CD14-positive monocyte (primary cell): ENCODE measurements around the gene PRRG4. TPM values are rescaled to one million over a fixed set of nuclear protein-coding genes. Genes with fewer than 3 reads are reported as not detected.

ENCODE experiments used
- DNase-seq, 3 donors: peaks; one replicate each; pipeline ENCODE4 v3.0.0-alpha.2; 2011 to 2022
- H2AFZ ChIP-seq: 2 replicates; pipeline ENCODE4 v1.6.0; 2012; ENCODE audit warnings: mild to moderate bottlenecking, low read depth, low read length, inconsistent platforms; ENCODE audit not compliant: insufficient read depth, poor library complexity, severe bottlenecking
- H3K27ac ChIP-seq, 2 donors: 1 replicate in 1 of 2; 2 replicates in 1 of 2; pipeline ENCODE4 v1.5.1; 2012 to 2013; ENCODE audit warnings: low read length in 2 of 2, control low read depth in 1 of 2, inconsistent platforms in 1 of 2, low read depth in 1 of 2, mild to moderate bottlenecking in 1 of 2
- H3K27me3 ChIP-seq, 2 donors: one replicate each; pipeline versions ENCODE4 v1.6.0 to v1.6.1; 2011 to 2013; ENCODE audit warnings: low read length in 2 of 2; ENCODE audit not compliant: control insufficient read depth in 2 of 2, insufficient read depth in 2 of 2
- H3K36me3 ChIP-seq, 2 donors: replicated peaks in 1 of 2; 1 replicate in 1 of 2; 2 replicates in 1 of 2; pipeline versions ENCODE4 v1.5.1 to v1.6.1; 2012 to 2013; ENCODE audit warnings: low read length in 2 of 2, control low read depth in 1 of 2, inconsistent platforms in 1 of 2, mild to moderate bottlenecking in 1 of 2; ENCODE audit not compliant: insufficient read depth in 2 of 2, control insufficient read depth in 1 of 2
- H3K4me1 ChIP-seq, 2 donors: 1 replicate in 1 of 2; 2 replicates in 1 of 2; pipeline versions ENCODE4 v1.5.1 to v1.6.1; 2012 to 2013; ENCODE audit warnings: low read length in 2 of 2, control low read depth in 1 of 2, inconsistent platforms in 1 of 2, mild to moderate bottlenecking in 1 of 2, moderate library complexity in 1 of 2; ENCODE audit not compliant: insufficient read depth in 2 of 2, control insufficient read depth in 1 of 2
- H3K4me2 ChIP-seq: replicated peaks from 2 replicates; pipeline ENCODE3; 2012; ENCODE audit warnings: low read length, moderate library complexity, mild to moderate bottlenecking; ENCODE audit not compliant: poor library complexity, severe bottlenecking; ENCODE audit errors: extremely low read depth
- H3K4me3 ChIP-seq, 3 experiments: fragments of 200-600 bp in 1 of 3; sonication (generic) in 1 of 3; replicated peaks in 1 of 3; 1 replicate in 2 of 3; 2 replicates in 1 of 3; pipeline ENCODE4 v1.5.1; 2011 to 2013; ENCODE audit warnings: low read length in 3 of 3, mild to moderate bottlenecking in 3 of 3, control low read depth in 2 of 3, low read depth in 2 of 3, inconsistent platforms in 1 of 3, moderate library complexity in 1 of 3
- H3K79me2 ChIP-seq: 2 replicates; pipeline ENCODE4 v1.6.0; 2012; ENCODE audit warnings: mild to moderate bottlenecking, control low read depth, inconsistent platforms, low read length, moderate library complexity; ENCODE audit not compliant: insufficient read depth
- H3K9ac ChIP-seq: 2 replicates; pipeline ENCODE4 v1.6.0; 2017; ENCODE audit warnings: low read length, mild to moderate bottlenecking; ENCODE audit not compliant: insufficient read depth, poor library complexity, severe bottlenecking
- H3K9me3 ChIP-seq, 2 donors: replicated peaks in 1 of 2; 1 replicate in 1 of 2; 2 replicates in 1 of 2; pipeline versions ENCODE4 v1.5.1 to v1.6.1; 2012 to 2013; ENCODE audit warnings: low read length in 2 of 2, control low read depth in 1 of 2; ENCODE audit not compliant: control insufficient read depth in 1 of 2, insufficient read depth in 1 of 2
- H4K20me1 ChIP-seq: 2 replicates; pipeline ENCODE4 v1.6.0; 2012; ENCODE audit warnings: mild to moderate bottlenecking, low read length, control low read depth, moderate library complexity; ENCODE audit not compliant: insufficient read depth
- H3K27ac Mint-ChIP-seq, 7 donors: one replicate each; pipeline ENCODE4 v1.8.0; 2020; ENCODE audit warnings: mild to moderate bottlenecking in 7 of 7, mixed read lengths in 7 of 7, moderate library complexity in 6 of 7, inconsistent platforms in 2 of 7
- H3K27me3 Mint-ChIP-seq, 3 donors: one replicate each; pipeline ENCODE4 v1.8.0; 2021 to 2022; ENCODE audit warnings: low read depth in 3 of 3, mild to moderate bottlenecking in 3 of 3, mixed read lengths in 3 of 3, moderate library complexity in 3 of 3, inconsistent platforms in 1 of 3
- H3K36me3 Mint-ChIP-seq, 2 donors: one replicate each; pipeline ENCODE4 v1.8.0; 2020; ENCODE audit warnings: mixed read lengths in 2 of 2, inconsistent platforms in 1 of 2, mild to moderate bottlenecking in 1 of 2
- H3K4me1 Mint-ChIP-seq: one replicate; pipeline ENCODE4 v1.8.0; 2020; ENCODE audit warnings: mild to moderate bottlenecking, mixed read lengths
- H3K4me3 Mint-ChIP-seq, 2 donors: one replicate each; pipeline ENCODE4 v1.8.0; 2020; ENCODE audit warnings: mild to moderate bottlenecking in 2 of 2, mixed read lengths in 2 of 2, moderate library complexity in 1 of 2
- H3K9me3 Mint-ChIP-seq, 7 donors: one replicate each; pipeline ENCODE4 v1.8.0; 2020 to 2022; ENCODE audit warnings: mixed read lengths in 7 of 7, mild to moderate bottlenecking in 6 of 7, moderate library complexity in 6 of 7, inconsistent platforms in 2 of 7
- CTCF ChIP-seq: fragments of 200-600 bp; IDR thresholded peaks from one replicate; pipeline ENCODE4 v1.8.0; 2022; ENCODE audit warnings: antibody characterized with exemption, mild to moderate bottlenecking
- WGBS: methylation state at CpG from one replicate; pipeline ENCODE4 v1.1.5; 2013; ENCODE audit warnings: missing lambda C conversion rate; ENCODE audit not compliant: insufficient coverage; 5-methylcytosine and 5-hydroxymethylcytosine counted together
- intact Hi-C, 2 donors: fragments of 100-400 bp; cut with micrococcal nuclease; formaldehyde crosslinking; loops; one replicate each; pipeline versions ENCODE4 v1.15.0 to v1.15.1; 2023
- polyA plus RNA-seq, 3 donors: library from polyadenylated mRNA; depleted of rRNA in 1 of 3; unstranded in 2 of 3; stranded (reverse) in 1 of 3; fragments of 300-500 nt in 2 of 3; fragments of >200 nt in 1 of 3; fragmentation: Illumina TruSeq in 2 of 3; gene quantifications; 1 replicate in 2 of 3; 2 replicates in 1 of 3; pipeline ENCODE4 v1.2.3, GENCODE V29; 2012 to 2021

The PRRG4 gene
- polyA plus RNA-seq, 3 donors: 3.5 to 9.9 (median 8.7) TPM

- intact Hi-C loops: no loop called here
Observed at GRCh38 chr11:32781721-32782120, 48.0 kb upstream of the PRRG4 start.

GRCh38 chr11:32785262-32785661, 44.5 kb upstream of the PRRG4 start:
- no peak for TF ChIP-seq CTCF
- no peaks in the 10 kb centered on the region for H3K36me3 ChIP-seq
- no peaks in the 10 kb centered on the region for H3K9me3 ChIP-seq
- Mint-ChIP-seq H3K27me3 (peaks cover 0 to 1% (median 0%) of the 10 kb centered on the region in 3 donors), H3K4me3 (no peak overlapping the region), H3K27ac (no peak overlapping the region), H3K9me3 (no peaks in the 10 kb centered on the region), H3K36me3 (no peaks in the 10 kb centered on the region), H3K4me1 (no peaks in the 10 kb centered on the region)
- 100% methylated on average over 2 of the region's 3 CpGs for WGBS
- H3K27ac ChIP-seq: no peak overlapping the region
- H3K9ac ChIP-seq: no peak overlapping the region
- H3K4me2 ChIP-seq: no peak overlapping the region
- no peak overlapping the region for H2AFZ ChIP-seq
- no peaks in the 10 kb centered on the region for H3K79me2 ChIP-seq
- intact Hi-C loops: no loop called here
- H3K4me3 ChIP-seq: no peak overlapping the region
- H3K27me3 ChIP-seq: no peaks in the 10 kb centered on the region
- no peak for DNase-seq
- H3K4me1 ChIP-seq: no peaks in the 10 kb centered on the region
- no peaks in the 10 kb centered on the region for H4K20me1 ChIP-seq

More at GRCh38 chr11:32781721-32782120, 48.0 kb upstream of the PRRG4 start:
- Mint-ChIP-seq H3K4me3 (no peak overlapping the region), H3K9me3 (no peaks in the 10 kb centered on the region), H3K27ac (no peak overlapping the region), H3K4me1 (peaks cover 12% of the 10 kb centered on the region), H3K36me3 (no peaks in the 10 kb centered on the region), H3K27me3 (peaks cover 0 to 3% (median 1%) of the 10 kb centered on the region in 3 donors)
- Histone ChIP-seq H3K27ac (no peak overlapping the region), H3K4me2 (no peak overlapping the region), H3K9ac (no peak overlapping the region), H3K4me3 (no peak overlapping the region), H3K4me1 (peaks cover 10 to 16% of the 10 kb centered on the region in 2 donors), H3K9me3 (no peaks in the 10 kb centered on the region), H2AFZ (no peak overlapping the region), H3K79me2 (no peaks in the 10 kb centered on the region), H3K27me3 (no peaks in the 10 kb centered on the region), H3K36me3 (no peaks in the 10 kb centered on the region), H4K20me1 (no peaks in the 10 kb centered on the region)
- no peak for TF ChIP-seq CTCF
- WGBS: 20% methylated on average over 1 of the region's 5 CpGs
- no peak for DNase-seq
